Ecto neural progenitor cell (in vitro differentiated cells): Measurements from ENCODE around the gene BCR.

Experiments used
- DNase-seq: peaks from one replicate; pipeline ENCODE4 v3.0.0-alpha.2; 2018; ENCODE audit warnings: low spot score

The BCR gene

GRCh38 chr22:23151827-23152226 is 28.5 kb upstream of the BCR start:
- DNase-seq = no peak

- DNase-seq = no peak
These were observed 27.8 kb upstream of the BCR start for GRCh38 chr22:23152238-23153114.

- DNase-seq = no peak
These were observed 26.3 kb upstream of the BCR start for GRCh38 chr22:23153994-23154393.

GRCh38 chr22:23154461-23154860 is 25.8 kb upstream of the BCR start:
- no peak for DNase-seq

GRCh38 chr22:23155143-23155542 is 25.2 kb upstream of the BCR start:
- DNase-seq = no peak

GRCh38 chr22:23155831-23156230 is 24.5 kb upstream of the BCR start:
- no peak for DNase-seq

GRCh38 chr22:23156286-23156685 is 24.0 kb upstream of the BCR start:
- DNase-seq = no peak

GRCh38 chr22:23157560-23158515 is 22.5 kb upstream of the BCR start:
- DNase-seq = no peak

- no peak for DNase-seq
These were observed 21.6 kb upstream of the BCR start for GRCh38 chr22:23158516-23159290.

GRCh38 chr22:23159291-23159630 is 21.0 kb upstream of the BCR start:
- no peak for DNase-seq

GRCh38 chr22:23161029-23161428 is 19.3 kb upstream of the BCR start:
- DNase-seq = no peak

- DNase-seq = no peak
These were observed 18.7 kb upstream of the BCR start for GRCh38 chr22:23161574-23161973.

- DNase-seq = no peak
These were observed 16.6 kb upstream of the BCR start for GRCh38 chr22:23163665-23164064.

GRCh38 chr22:23164091-23164490 is 16.2 kb upstream of the BCR start:
- DNase-seq = no peak

- DNase-seq = no peak
These were observed 14.1 kb upstream of the BCR start for GRCh38 chr22:23166042-23166831.

- no peak for DNase-seq
These were observed 13.3 kb upstream of the BCR start for GRCh38 chr22:23166841-23167616.

- DNase-seq = no peak
These were observed 11.8 kb upstream of the BCR start for GRCh38 chr22:23168391-23169042.

GRCh38 chr22:23169043-23169406 is 11.3 kb upstream of the BCR start:
- no peak for DNase-seq

GRCh38 chr22:23175817-23176644 is 4.3 kb upstream of the BCR start:
- DNase-seq = no peak
